GM06990 (cell line): ENCODE data around the gene TRAK1.

ENCODE experiments used
- DNase-seq: peaks from one replicate; pipeline ENCODE4 v3.0.0-alpha.2; 2011; ENCODE audit not compliant: insufficient read length; ENCODE audit errors: extremely low read depth
- H3K27me3 ChIP-seq: replicated peaks from 2 replicates; pipeline ENCODE4 v1.6.0; 2011; ENCODE audit warnings: low read length; ENCODE audit not compliant: control insufficient read depth, insufficient read depth
- H3K36me3 ChIP-seq: 2 replicates; pipeline ENCODE4 v1.5.1; 2011; ENCODE audit warnings: low read length; ENCODE audit not compliant: control insufficient read depth, insufficient read depth
- H3K4me3 ChIP-seq: replicated peaks from 2 replicates; pipeline ENCODE4 v1.5.1; 2011; ENCODE audit warnings: low read depth, mild to moderate bottlenecking, control low read depth, low read length
- TF ChIP-seq, protein P1 (sequence below): IDR thresholded peaks from 2 replicates; pipeline ENCODE4 v1.5.1; 2011; ENCODE audit warnings: low read length, control low read depth, mild to moderate bottlenecking, inconsistent platforms; ENCODE audit not compliant: insufficient read depth, poor library complexity, severe bottlenecking

Gene TRAK1

DNA sequence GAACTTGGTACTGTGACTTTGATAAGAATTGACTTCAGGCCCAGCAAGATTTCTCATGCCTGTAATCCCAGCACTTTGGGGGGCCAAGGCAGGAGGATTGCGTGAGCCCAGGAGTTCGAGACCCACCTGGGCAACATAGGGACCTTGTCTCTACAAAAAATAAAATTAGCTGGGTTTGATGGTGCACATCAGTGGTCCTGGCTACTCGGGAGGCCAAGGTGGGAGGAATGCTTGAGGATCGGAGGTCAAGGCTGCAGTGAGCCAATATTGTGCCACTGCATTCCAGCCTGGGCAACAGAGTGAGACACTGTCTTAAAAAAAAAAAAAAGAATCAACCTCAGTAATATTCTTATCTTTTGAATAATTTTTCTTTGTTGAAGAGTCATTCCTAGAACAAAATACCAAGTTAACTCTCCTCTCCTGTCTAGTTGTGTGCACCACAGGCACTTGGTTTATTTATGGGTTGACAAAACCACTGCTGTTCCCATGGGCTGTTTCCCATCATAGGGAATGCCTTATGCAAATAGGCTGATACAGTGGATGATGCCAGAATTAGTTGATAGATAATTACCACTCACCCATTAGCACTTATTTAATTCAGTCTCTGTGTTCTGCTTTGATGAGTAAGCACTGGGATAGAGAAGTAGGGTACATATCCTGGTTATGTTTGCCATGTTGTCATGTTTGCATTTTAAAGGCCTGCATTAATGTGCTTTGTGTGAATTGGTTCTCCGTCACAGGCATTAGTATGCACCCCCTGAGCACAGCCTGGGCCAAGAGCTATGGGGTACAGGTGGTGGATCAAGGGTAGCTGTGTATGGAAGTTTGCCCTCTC is 32.9 kb downstream of the TRAK1 start:
- TF ChIP-seq, protein P1, sequence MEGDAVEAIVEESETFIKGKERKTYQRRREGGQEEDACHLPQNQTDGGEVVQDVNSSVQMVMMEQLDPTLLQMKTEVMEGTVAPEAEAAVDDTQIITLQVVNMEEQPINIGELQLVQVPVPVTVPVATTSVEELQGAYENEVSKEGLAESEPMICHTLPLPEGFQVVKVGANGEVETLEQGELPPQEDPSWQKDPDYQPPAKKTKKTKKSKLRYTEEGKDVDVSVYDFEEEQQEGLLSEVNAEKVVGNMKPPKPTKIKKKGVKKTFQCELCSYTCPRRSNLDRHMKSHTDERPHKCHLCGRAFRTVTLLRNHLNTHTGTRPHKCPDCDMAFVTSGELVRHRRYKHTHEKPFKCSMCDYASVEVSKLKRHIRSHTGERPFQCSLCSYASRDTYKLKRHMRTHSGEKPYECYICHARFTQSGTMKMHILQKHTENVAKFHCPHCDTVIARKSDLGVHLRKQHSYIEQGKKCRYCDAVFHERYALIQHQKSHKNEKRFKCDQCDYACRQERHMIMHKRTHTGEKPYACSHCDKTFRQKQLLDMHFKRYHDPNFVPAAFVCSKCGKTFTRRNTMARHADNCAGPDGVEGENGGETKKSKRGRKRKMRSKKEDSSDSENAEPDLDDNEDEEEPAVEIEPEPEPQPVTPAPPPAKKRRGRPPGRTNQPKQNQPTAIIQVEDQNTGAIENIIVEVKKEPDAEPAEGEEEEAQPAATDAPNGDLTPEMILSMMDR, result no peak
- DNase-seq, result no peak
- Histone ChIP-seq H3K4me3 (no peak overlapping the region), H3K27me3 (no peaks in the 10 kb centered on the region), H3K36me3 (peaks cover 3% of the 10 kb centered on the region)

GRCh38 chr3:42127226-42127625 is 36.1 kb downstream of the TRAK1 start:
- Histone ChIP-seq H3K36me3 (peaks cover 6% of the 10 kb centered on the region), H3K27me3 (no peaks in the 10 kb centered on the region), H3K4me3 (no peak overlapping the region)
- no peak for DNase-seq
- TF ChIP-seq, protein P1, result no peak

GRCh38 chr3:42128526-42128925 is 37.4 kb downstream of the TRAK1 start:
- peaks cover 8% of the 10 kb centered on the region for H3K36me3 ChIP-seq
- no peak for DNase-seq
- TF ChIP-seq, protein P1, result no peak
- no peaks in the 10 kb centered on the region for H3K27me3 ChIP-seq
- H3K4me3 ChIP-seq, result no peak overlapping the region

DNA sequence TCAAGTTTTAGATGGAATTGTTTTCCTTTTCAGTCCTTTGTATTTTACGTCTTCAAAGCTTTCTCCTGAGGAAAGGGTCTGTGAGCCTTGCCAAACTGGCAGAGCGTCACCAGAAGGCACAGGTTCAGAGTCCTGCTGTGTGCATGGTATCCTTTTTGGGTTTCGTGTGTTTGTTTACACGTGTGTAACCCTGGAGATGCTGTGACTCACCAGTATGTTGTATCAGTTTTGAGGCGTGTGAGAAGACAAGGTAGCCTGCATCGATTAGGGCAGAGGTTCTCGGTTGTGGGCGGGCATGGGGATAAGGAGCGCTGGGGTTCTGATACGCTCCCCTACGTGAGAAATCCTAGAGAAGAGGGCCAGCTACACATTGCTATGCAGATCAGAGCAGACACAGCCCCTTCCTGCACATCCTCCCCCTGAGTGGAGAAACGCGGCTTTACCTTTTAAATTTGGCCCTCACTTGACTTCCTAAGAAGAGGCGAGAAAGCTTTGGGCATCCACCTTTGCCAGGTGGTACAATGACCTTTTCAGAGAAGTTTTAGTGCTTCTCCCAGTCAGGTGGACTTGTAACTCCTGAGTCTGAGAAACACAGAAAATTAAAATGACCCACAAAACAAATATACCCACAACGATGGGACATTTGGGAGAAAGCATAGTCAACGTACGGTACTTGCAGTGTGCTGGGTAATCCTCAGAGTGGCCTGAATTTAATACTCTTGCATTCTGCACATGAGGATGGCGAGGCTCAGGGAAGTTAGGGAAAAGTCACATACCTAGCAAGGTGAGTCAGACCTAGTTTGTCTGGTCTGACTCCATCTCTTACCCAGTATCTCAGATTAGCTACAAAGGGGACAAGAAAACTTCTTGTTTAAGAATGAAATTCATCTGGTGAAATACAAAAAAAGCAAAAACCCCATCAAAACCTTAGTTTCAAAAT is 38.1 kb downstream of the TRAK1 start:
- Histone ChIP-seq H3K27me3 (no peaks in the 10 kb centered on the region), H3K36me3 (peaks cover 8% of the 10 kb centered on the region), H3K4me3 (peak overlapping the region; percentile 5; the same call in 1 of the 2 replicates)
- DNase-seq, result peak; percentile 59
- TF ChIP-seq, protein P1, result no peak

- H3K4me3 ChIP-seq, result no peak overlapping the region
- TF ChIP-seq, protein P1, result no peak
- H3K27me3 ChIP-seq, result no peaks in the 10 kb centered on the region
- H3K36me3 ChIP-seq, result peaks cover 8% of the 10 kb centered on the region
- DNase-seq, result peak; percentile 34
Measured at GRCh38 chr3:42130007-42130328, 38.8 kb downstream of the TRAK1 start.
